ENCODE data around the gene NUAK1.

Gene NUAK1

DNA sequence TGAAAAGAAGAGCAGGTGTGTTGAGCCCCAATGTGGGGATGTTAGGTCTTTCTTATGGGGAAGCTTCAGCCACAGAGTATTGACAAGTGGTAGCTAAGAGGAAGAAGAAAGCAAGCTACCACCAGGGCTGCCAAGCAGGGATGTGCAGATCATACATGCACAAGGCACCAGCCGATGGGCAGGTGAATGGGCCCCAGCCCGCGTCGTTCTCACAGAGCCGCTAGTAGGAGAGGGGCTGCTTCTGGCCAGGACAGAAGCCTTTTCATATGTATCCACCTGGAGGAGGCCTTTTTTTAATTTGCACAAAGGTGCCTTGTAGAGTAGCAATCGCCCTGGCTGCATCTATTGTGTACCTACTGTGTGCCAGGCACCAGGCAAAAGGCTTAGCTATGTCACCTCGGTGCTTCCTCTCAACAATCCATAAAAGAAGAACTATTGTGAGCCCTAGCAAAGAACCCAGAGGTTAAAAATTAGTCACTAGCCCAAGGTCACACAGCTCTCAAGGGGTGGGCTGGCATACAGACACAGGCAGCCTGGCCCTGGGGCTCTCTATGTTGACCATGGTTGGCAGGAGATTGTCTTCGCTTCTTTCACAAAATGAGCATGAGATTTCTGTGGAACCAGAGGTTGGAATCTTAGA is 8.2 kb downstream of the NUAK1 start:
- no peak for DNase-seq (ENCODE audit: low read depth)

DNA sequence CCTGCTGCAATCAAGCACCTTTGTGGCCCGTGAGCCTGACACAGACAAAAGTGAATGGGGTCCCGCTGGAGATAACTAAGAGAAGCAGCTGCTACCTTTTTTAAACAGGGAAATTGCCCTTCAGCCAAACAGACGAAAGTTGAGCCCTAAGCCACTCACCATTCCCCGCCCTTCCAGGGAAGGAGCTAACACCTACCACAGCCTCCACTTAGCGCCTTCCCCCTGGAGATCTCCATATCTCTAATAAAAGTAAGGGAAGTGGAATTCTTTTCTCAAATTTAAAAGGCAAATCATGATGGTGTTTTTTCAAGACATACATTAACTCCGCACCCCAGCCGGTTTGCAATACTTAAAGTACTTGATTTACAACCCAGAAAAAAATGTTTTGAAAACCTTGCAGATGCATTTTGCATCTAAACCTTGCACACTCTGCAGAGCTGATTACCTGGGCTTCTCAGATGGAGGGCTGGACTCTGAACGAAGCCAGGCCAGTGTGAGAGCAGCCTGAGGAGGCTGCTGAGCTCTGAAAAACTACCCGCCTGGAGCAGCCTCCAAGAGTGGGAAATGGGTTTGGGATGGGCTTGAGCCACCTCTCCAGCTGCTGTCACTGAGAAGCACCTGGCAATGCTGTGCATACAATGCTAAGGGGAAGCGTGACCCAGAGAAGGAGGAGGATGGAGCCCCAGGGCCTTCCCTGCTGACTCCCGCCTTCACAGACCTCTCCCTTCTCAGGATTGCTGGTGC is 10.0 kb downstream of the NUAK1 start:
- no peak for DNase-seq (ENCODE audit: low read depth)

DNA sequence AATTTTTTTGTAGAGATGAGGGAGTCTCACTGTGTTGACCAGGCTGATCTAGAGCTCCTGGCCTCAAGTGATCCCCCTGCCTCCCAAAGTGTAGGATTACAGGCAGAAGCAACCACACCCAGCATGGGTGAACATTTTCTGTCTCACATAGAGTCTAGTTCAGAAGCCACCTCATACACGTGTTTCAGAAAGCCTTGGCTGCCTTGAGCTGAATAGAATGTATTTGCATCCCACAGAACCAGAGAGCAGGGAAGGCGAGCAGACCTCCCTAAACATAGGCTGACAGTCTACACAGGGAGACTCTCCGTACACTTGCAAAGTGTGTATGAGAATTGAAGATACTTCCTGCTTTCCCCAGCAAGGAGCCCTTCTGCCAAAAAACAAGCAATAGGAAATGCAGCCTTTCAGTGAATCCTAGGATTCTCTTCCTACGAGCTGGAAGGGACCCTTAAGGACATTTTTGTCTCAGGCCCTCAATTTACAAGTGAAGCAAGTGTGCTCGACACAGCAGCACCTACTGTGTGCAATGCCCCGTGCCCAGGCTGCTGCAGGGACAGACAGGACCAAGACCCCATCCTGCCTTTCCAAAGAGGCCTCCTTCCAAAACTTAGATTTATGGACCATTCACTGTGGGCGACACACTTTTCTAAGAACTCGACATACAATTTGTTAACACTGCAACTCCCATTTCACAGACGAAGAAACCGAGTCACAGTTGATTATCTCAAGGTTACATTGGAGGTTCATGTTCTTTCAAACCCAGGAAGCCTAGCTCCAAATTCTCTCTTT is 11.2 kb downstream of the NUAK1 start:
- no peak for DNase-seq (ENCODE audit: low read depth)

DNA sequence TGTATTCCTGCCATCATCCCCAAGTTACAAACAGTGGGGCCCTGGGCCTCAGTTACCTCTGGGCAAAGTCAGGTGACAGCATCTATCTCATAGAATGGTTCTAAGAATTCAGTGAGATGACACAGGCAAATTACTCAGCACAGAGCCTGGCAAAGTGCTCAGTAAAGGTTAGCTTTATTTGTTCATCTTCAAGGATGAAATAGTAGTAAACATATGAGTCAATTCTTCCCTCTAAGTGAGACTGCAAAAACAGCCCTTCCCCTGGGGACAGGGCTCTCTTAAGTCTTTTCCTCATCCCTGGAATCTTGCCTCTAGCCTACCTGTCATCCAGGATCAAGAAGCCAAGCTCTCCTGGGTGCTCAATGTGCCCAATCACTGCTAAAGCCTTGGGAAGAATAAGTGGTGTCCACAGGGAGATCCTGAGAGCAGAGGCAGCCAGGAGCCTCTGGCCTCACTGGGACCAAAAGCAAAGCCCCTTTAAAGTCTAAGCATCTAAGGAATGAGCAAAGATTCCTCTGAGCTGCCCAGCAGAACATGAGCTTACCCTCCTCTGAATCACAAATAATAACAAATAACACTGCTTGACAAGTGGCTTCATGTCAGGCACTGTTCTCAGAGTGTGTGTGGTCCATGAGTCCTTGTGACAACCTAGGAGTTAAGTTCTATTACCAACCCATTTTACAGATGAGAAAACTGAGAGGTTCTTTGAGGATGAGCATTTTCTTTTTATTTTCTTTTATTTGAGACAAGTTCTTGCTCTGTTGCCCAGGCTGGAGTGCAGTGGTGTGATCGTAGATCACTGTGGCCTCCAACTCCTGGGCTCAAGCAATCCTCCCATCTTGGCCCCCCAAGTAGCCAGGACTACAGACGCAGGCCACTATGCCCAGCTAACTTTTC is 12.1 kb downstream of the NUAK1 start:
- DNase-seq (ENCODE audit: low read depth), result no peak

DNA sequence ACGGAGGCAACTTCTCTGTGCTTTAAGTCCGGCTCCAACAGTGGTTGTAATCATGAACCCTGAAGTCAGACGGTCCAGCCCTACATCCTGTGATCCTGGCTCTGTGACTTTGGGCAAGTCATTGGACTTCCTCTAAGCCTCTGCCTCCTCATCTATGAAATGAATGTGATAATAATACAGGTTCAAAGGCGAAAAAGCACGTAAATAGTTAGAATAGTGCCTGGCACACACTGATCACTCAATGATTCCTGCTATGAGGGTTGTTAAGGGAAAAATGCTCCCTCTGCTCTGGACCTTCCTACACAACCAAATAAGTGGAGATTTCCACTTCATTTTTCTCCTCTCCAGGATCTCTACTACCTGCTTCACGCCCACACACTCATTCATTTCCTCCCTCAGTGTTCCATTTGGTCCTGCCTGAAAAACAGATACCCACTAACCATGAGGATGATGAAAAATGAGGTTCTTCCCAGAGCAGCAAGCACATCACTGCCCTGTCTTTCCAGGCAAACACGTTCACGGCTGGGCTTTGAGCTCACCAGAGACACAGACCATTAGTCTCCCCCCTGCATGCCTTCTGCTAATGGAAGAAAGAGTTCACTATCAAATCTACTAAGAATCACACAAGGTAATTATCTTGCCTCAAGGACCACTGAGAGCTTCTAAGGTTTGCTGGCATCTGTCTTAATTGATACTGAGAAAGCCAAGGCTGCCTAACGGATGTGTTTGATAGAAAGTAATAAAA is 13.2 kb downstream of the NUAK1 start:
- no peak for DNase-seq (ENCODE audit: low read depth)

DNA sequence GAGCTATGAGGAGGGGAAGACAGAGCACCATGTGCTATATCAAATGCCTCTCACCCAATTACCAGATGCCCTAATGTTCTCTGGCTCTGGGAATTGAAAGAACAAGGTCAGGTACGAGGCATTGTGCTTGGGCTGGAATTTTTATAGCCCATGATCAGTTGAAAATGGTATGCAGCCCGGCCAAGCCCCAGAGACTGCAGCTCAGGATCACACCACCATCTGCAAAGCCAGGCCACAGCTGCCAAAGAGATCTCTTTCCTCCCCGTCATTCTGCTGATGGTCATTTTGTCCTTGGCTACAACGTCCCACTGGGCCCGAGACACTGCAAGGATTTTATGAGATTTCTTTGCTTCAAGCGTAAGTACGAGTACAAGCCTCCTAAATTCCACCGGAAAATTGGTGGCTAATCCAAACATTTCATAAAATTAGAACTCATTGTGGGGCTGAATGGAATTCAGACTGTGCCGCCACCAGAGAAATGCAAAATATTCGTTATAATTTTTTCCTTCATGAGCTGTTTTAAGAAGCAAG is 15.1 kb downstream of the NUAK1 start:
- DNase-seq (ENCODE audit: low read depth), result no peak

DNA sequence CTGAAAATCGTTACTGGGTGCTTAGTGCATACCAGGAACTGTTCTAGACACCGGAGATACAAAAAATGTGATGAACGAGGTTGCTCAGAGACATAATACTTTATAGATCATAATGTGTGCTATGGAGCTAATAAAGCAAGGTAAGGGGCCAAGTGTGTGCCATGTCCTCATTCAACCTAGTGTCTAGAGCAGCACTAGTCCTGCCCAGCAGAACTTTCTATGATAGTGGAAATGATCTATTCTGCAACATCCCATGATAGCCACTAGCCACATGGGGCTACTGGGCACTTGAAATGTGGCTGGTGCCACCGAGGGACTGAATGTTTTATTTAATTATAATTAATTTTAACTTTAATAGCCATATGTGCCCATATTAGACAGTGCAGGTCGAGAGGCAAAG is 15.6 kb downstream of the NUAK1 start:
- DNase-seq (ENCODE audit: low read depth), result no peak

DNA sequence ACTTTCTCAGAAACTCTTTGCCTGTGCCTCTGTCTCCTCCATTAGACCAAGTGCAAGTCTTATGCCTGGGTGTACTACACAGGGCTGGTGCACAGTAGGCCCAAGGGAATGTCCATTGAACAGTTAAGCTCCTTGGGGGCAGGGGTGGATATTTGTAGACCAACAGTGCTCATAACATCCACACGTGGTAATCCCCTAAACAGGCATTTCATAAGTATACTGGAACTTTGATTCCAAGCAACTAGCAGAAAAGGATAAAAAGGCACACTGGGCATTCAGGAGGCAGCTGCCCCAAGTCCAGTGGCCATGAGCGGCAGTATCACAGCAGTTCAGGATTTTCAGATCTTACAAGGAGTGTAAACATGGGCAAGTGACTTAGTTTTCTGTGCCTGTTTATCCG is 16.8 kb downstream of the NUAK1 start:
- DNase-seq (ENCODE audit: low read depth), result no peak

DNA sequence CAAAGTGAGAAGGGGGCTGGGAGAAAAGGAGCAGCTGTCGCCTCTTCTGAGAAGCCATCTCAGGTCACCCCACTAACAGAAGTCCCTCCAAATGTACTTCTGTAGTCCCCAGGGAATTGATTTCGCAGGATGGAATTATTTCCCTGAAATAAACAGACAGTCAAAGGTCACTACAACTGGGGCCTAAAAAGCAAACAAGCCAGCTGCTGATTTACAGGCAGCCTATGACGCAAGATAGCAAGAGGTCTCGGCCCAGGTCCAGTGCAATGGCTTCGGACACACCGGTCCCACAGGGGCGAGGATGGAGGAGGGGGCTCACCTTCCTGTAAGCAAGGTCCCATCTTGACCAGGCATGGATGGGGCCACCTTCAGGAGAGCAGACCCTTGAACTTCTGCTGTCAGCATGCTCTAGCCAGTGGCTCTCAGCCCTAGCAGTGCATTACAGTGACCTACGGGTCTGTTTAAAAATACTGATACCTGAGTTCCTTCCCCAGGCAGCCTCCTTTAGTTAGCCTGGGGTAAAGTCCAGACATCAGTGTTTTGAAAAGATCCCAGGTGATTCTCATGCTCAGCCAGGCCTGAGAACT is 18.1 kb downstream of the NUAK1 start:
- no peak for DNase-seq (ENCODE audit: low read depth)

DNA sequence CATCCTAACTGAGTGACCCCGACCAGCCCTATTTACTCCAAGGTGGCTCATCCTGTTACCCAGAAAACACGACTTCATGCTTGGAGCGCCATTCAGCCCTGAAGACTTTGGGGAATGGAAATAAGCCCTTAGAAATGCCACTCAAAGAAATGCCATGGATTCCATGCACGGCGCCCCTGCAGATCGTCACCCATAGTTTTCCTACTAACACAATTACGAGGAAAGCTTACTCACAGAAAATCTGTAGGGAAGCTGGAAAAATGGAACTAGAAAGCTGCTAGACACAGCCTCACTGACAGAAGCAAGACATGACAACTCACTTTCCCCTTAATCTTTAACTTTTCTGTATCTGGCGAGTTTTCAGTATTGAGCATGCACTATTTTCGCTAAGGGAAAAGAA is 19.5 kb downstream of the NUAK1 start:
- no peak for DNase-seq (ENCODE audit: low read depth)

DNA sequence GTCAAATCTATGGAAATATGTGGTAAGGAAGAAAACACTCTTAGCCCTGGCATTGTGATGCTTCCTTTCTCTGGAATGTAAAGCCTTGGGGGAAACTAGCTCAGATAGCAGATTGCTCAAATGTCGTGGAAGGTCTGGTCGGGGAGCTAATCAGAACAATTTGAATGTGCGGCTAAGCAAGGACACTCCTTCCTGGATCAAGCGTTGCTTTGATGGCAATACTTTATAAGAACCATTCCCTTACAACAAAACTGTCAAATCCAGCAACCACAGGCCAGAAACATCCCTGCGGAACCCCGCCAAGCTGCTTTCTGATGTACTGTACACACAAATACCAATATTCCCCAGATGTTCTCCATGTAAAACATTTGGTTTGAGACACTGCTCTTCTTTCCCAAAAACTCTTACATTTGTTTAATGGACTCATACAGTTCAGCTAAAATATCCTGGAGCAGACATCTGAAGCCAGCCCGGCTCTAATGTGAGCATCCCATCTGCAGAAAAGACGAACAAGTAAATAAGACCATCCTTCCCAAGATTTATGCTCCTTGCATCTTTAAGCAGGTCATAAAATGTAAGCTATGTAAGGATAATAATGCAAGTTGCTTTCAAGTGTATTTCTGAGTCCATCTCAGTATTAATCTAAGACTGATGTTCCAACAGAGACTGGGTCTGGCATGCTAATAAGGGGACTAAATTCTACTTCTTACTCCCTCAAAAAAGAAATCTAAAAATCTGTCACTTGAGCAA is 20.2 kb downstream of the NUAK1 start:
- DNase-seq (ENCODE audit: low read depth), result no peak

DNA sequence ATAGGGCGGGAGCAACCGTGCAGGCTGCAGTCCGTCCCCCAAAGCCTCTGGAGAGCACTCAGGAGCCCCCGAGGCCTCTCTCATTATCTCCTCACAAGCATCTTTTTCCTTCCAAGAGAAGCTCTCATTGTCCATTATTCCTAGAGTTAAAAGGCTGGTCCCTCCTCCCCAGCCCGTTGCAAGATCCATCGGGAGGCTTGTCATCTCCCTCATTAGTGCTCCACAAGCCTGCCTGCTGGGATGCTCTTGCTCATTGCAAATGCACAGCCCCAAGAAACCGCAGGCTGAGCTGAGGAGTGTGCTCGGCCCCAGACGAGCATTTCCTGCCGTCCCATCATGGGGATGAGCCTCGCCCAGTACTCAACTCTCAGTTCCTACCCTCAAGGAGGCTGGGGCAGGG is 23.3 kb downstream of the NUAK1 start:
- DNase-seq (ENCODE audit: low read depth), result no peak

DNA sequence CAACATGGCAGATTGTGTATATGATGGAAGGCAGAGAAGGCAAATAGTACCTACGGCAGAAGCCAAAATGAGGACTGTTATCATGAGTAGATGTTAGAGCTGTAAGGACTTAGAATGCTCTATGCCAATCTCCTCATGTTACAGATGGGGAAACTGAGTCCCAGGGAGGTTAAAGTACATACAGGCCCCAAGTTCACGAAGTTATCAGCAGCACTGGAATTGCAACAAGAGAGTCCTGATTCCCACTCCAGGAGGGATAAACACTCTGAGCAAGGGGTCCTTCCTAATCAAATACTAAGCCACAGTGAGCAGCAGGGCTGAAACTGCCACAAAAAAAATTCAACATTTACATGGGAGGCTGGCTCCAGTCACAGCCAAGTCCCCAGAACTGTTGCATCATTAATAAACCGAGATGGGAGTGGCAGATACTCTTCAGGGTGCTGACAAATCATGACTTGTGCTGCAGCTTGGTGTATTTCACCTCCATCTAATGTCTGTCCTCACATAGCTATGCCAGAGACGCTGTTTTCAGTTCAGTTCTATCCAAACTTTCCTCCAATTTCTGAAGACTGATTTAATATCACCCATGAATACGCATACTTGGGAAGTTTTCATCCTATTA is 24.2 kb downstream of the NUAK1 start:
- DNase-seq (ENCODE audit: low read depth), result no peak

DNA sequence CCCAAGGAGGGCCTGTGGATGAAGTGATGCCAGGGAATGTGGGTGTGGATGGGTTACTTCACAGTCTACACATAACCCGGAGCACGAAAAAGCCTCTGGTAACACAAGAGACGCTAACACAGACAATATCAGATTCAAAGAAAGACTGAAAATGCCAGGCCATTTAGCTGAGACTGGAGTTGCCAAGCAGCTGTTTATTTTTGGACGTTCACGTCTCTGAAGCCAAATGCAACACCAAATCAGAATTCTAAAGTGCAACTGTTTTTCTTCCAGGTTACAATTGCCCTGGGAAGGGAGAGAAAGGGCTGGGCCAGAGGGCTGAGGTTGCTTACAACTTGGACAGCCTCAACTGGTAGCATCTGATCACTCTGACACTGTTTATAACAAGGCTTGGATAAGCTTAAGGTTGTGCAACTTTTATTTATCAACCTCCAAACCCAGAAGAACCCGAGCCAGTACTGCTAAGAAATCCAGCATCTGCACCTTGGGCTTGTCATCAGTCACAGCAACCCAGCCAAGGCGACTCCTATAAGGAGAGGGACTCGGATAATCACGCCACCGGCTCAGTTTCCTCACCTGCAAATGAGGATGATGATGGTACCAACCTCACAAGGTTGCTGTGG is 24.8 kb downstream of the NUAK1 start:
- no peak for DNase-seq (ENCODE audit: low read depth)

DNA sequence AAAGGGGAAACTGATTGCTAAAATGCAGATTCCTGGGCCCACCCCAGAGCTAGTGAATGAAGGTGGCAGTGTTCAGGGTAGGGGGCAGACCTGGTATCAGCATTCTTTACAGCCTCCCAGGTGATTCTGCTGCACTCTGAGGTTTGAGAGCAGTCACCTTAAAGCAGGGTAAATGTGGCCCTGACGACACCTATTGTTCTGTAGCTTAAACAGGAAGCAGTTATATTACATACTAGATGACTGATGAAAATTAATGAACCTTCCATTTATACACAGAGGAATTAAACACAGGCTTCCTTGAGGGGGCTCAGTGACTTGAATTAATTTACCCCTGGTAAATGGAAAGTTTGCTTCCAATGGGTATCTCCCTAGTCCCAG is 25.3 kb downstream of the NUAK1 start:
- no peak for DNase-seq (ENCODE audit: low read depth)

DNA sequence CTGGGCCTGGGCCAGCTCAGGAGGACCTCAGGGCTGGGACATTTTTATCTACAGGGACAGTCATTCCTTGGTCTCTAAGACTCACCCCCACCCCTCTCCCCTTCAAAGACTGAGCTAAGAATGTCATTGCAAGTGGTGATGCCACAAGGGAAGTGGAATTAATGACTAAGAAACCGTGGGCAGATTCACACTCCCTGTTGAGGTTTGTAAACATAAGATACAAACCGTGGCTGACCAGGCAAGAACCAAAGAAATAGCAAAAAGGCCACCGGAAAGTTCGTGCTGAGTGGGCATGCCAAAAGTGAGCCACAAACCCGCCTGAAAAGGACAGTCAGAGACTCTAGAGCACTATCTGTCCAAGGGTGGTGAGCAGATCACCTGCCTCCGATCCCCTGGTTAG is 25.7 kb downstream of the NUAK1 start:
- no peak for DNase-seq (ENCODE audit: low read depth)

DNA sequence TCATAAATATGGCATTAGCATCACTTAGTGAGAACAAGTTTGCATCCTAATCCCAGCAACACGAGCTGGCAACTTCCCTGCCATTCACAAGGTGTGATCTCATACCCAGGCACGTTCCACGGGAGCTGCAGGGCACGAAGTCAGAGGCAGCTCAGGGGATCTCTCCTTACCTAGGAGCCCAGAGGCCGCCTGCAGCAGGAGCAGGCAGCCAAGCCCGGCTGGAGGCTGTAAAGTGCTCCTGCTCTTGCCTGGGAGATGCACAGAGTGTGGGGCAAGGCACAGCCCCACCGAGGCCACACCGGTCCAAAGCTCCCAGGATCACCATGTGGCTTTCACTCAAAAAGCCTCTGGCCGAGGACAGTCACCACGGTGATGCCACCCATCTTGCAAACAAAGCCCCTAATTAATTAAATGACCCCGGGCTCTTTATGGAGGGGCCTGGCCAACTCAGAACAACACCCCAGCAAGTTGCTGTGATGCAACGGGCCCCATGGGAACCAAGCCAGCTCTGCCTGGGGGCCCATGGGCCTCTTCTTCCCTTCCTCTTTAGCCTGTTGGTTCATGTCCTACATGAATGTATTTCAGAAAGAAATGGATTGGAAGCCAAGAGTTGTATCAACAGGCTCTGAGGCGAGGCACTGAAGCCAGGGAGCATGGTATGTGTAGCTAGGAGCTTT is 26.5 kb downstream of the NUAK1 start:
- no peak for DNase-seq (ENCODE audit: low read depth)

DNA sequence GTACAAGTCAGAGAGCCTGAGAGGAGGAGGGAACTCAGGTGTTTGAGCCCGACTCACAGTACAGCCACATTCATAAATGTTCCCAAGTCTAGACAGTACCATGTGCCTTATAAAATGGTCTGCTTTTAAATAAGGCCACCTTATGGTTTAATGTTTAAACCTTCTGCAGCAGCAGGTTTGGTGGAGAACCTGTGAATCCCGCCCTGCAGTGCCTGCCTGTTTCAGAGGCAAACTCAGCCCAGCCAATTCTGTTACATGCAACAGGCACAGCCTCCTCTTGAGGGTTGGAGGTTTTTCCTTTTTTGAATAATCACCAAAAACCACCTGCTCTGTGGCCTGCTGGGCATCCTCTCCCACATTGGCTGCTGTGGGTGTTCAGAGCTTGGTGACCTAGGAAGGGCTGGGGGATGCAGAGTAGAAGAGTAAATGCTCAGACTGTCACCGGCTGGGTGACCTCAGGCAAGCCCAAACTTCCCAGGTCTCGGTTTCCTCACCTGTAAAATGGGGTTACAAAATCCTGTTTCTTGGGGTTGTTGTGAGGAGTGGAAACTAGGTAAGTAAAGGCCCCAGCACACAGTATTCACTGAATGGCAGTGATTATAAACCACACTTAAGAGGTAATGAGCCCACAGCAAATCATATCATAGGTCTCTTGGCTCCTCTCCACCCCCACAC is 28.0 kb downstream of the NUAK1 start:
- DNase-seq (ENCODE audit: low read depth), result no peak
